ENCODE results near the gene AP2B1. TPM values are rescaled to one million over a fixed set of nuclear protein-coding genes. Genes with fewer than 3 reads are reported as not detected.
"Not testable (repeated sequence)": the region's sequence is repeated elsewhere in the genome, so short reads cannot be mapped to it uniquely, and the experiment has no call there.

Gene AP2B1
- total and polyA plus RNA-seq, 9 of the 15 experiments (the other 6 are each of a cell fraction or from before 2014, with no cell fraction given) = 60.1 to 287 (median 105) TPM

GRCh38 chr17:35751541-35751940, 164.4 kb downstream of the AP2B1 start:
- H3K4me2 ChIP-seq (ENCODE audit: insufficient read depth, low read length); H3K79me2 ChIP-seq (ENCODE audit: control insufficient read depth, insufficient read depth, low read length); H4K20me1 ChIP-seq (replicated peaks; ENCODE audit: control insufficient read depth, insufficient read depth, low read length); H3K4me3 ChIP-seq; ATAC-seq; BruUV-seq (replicated peaks); H3K9me1 ChIP-seq (ENCODE audit: control insufficient read depth, insufficient read depth, low read length); DNase-seq (ENCODE audit: extremely low read depth in 1 of 4, low spot score in 3 of 4); H2AFZ ChIP-seq (ENCODE audit: low read depth, low read length); H3K9ac ChIP-seq (ENCODE audit: insufficient read depth in 1 of 2, low read depth in 2 of 2, low read length in 2 of 2); H3K27ac ChIP-seq (ENCODE audit: extremely low read depth, low read depth, low read length); H3K9me3 ChIP-seq (replicated peaks; ENCODE audit: control insufficient read depth, insufficient read depth, low read depth, low read length); H3K36me3 ChIP-seq (ENCODE audit: control insufficient read depth, insufficient read depth, low read length); intact Hi-C loops (cut with micrococcal nuclease); FAIRE-seq; CTCF ChIA-PET (ENCODE audit: low intra/inter-chr PET ratio): not testable (repeated sequence)
- 30% methylated on average over 4 of the region's 4 CpGs for WGBS (ENCODE audit: insufficient coverage, low coverage, missing lambda C conversion rate)
- POLR2A ChIA-PET = interaction anchor here (0.7 kb wide), 1 partner anchor 56 kb away, joined by 3 read pairs; no protein-coding TSS in a partner anchor
- in situ Hi-C loops (cut with MboI) = loop anchor here (10.0 kb wide), 1 partner anchor 587 kb away; no protein-coding TSS in a partner anchor
- H3K4me1 ChIP-seq (replicated peaks in 1 of 2; ENCODE audit: control insufficient read depth in 2 of 2, insufficient read depth in 2 of 2, low read length in 2 of 2) = peaks cover 11 to 25% of the 10 kb centered on the region in 2 experiments; a peak in 4 of 5 replicates
- H3K27me3 ChIP-seq (ENCODE audit: control insufficient read depth in 2 of 2, insufficient read depth in 2 of 2, low read length in 2 of 2) = peaks cover 7 to 46% of the 10 kb centered on the region in 2 experiments; a peak in 3 of 5 replicates

- in situ Hi-C loops (cut with MboI) (loop anchor here (10.0 kb wide), 1 partner anchor 588 kb away; no protein-coding TSS in a partner anchor), intact Hi-C loops (cut with micrococcal nuclease) (no loop called here)
- Histone ChIP-seq H3K36me3 (ENCODE audit: control insufficient read depth, insufficient read depth, low read length) (no peaks in the 10 kb centered on the region), H3K9ac (ENCODE audit: insufficient read depth in 1 of 2, low read depth in 2 of 2, low read length in 2 of 2) (peak overlapping the region in 1 of 2 experiments; percentile 10; a peak in 1 of 4 replicates), H3K9me3 (replicated peaks; ENCODE audit: control insufficient read depth, insufficient read depth, low read depth, low read length) (no peaks in the 10 kb centered on the region), H3K27me3 (ENCODE audit: control insufficient read depth in 2 of 2, insufficient read depth in 2 of 2, low read length in 2 of 2) (peaks cover 7 to 44% of the 10 kb centered on the region in 2 experiments; a peak in 3 of 5 replicates), H3K4me2 (ENCODE audit: insufficient read depth, low read length) (no peak overlapping the region), H4K20me1 (replicated peaks; ENCODE audit: control insufficient read depth, insufficient read depth, low read length) (0 out of 2 replicates have a peak, but pooled peaks cover 4% of the 10 kb centered on the region), H3K4me1 (replicated peaks in 1 of 2; ENCODE audit: control insufficient read depth in 2 of 2, insufficient read depth in 2 of 2, low read length in 2 of 2) (peaks cover 11 to 25% of the 10 kb centered on the region in 2 experiments; a peak in 4 of 5 replicates), H2AFZ (ENCODE audit: low read depth, low read length) (no peak overlapping the region), H3K9me1 (ENCODE audit: control insufficient read depth, insufficient read depth, low read length) (no peaks in the 10 kb centered on the region), H3K79me2 (ENCODE audit: control insufficient read depth, insufficient read depth, low read length) (no peaks in the 10 kb centered on the region), H3K27ac (ENCODE audit: extremely low read depth, low read depth, low read length) (no peak overlapping the region), H3K4me3 (no peak overlapping the region)
- FAIRE-seq (no peak), ATAC-seq (no peak), DNase-seq (ENCODE audit: extremely low read depth in 1 of 4, low spot score in 3 of 4) (no peak)
- no TSS peak for BruUV-seq (replicated peaks)
- POLR2A ChIA-PET = no interaction called here
- 18% methylated on average over 15 of the region's 16 CpGs for WGBS (ENCODE audit: insufficient coverage, low coverage, missing lambda C conversion rate)
- CTCF ChIA-PET (ENCODE audit: low intra/inter-chr PET ratio) = no interaction called here
- TF ChIP-seq NFE2L1 (tag; IDR thresholded peaks at IDR 0.05; ENCODE audit: borderline replicate concordance, low read depth) = no peak
- TF ChIP-seq XRCC3 (IDR thresholded peaks at IDR 0.05) = no peak
- TF ChIP-seq NFE2 (IDR thresholded peaks at IDR 0.05; ENCODE audit: low read depth) = no peak
- no peak for TF ChIP-seq NR4A1 (CRISPR knock-in tag; IDR thresholded peaks at IDR 0.05)
- no peak for TF ChIP-seq NR4A1 (tag; IDR thresholded peaks at IDR 0.05)
- TF ChIP-seq EZH2 (IDR thresholded peaks at IDR 0.05; ENCODE audit: borderline replicate concordance, low read depth, low read length) = no peak
- TF ChIP-seq ZNF764 (CRISPR knock-in tag; IDR thresholded peaks at IDR 0.05; ENCODE audit: low read depth) = no peak
- TF ChIP-seq PCBP1 (IDR thresholded peaks at IDR 0.05; ENCODE audit: low read depth, low read length, poor library complexity, severe bottlenecking) = no peak
- no peak for TF ChIP-seq SOX6 (IDR thresholded peaks at IDR 0.05)
- no peak for TF ChIP-seq PRPF4 (IDR thresholded peaks at IDR 0.05; ENCODE audit: insufficient read depth, low read depth, low read length, poor library complexity, severe bottlenecking)
- TF ChIP-seq POLR2A (conservative IDR thresholded peaks at IDR 0.05) = no peak
- TF ChIP-seq NR0B1 (IDR thresholded peaks at IDR 0.05; ENCODE audit: partially characterized antibody) = no peak
- TF ChIP-seq ZNF282 (CRISPR knock-in tag; IDR thresholded peaks at IDR 0.05) = no peak
- TF ChIP-seq ZNF778 (CRISPR knock-in tag; IDR thresholded peaks at IDR 0.05) = no peak
- no peak for TF ChIP-seq ZNF324 (CRISPR knock-in tag; IDR thresholded peaks at IDR 0.05)
- no peak for TF ChIP-seq FOXP1 (CRISPR knock-in tag; IDR thresholded peaks at IDR 0.05)
Measured at GRCh38 chr17:35752471-35752870, 165.3 kb downstream of the AP2B1 start.

Measured in K562 (cell line).